Caco-2 (cell line): Measurements from ENCODE around the gene ADPGK. TPM values are rescaled to one million over a fixed set of nuclear protein-coding genes. Genes with fewer than 3 reads are reported as not detected.
A peak's percentile ranks its signal among the peaks of the same experiment; 100 is the strongest.

ENCODE experiments used
- BruUV-seq: library from RNA; stranded (reverse); fragments of 400-500 nt; replicated peaks from 2 replicates; lab custom pipeline; 2021; lab: Mats Ljungman, UMichigan
- CTCF ChIA-PET: fragments of 300-600 bp; sonication (Branson Sonifier 250); formaldehyde crosslinking; loops from one replicate; lab custom pipeline; 2022; ENCODE audit warnings: antibody characterized with exemption; lab: Charles Lee
- POLR2A ChIA-PET: fragments of 300-600 bp; sonication (Branson Sonifier 250); formaldehyde crosslinking; loops from one replicate; lab custom pipeline; 2022; ENCODE audit warnings: antibody characterized with exemption; lab: Charles Lee
- DNase-seq, 2 experiments: peaks; one replicate each; pipeline versions ENCODE4 v3.0.0 to v3.0.0-alpha.2; 2020 to 2022
- H3K27me3 ChIP-seq: replicated peaks from 2 replicates; pipeline ENCODE4 v1.6.0; 2011; ENCODE audit warnings: low read length; ENCODE audit not compliant: control insufficient read depth, insufficient read depth
- H3K36me3 ChIP-seq: 2 replicates; pipeline ENCODE4 v1.5.1; 2011; ENCODE audit warnings: low read length; ENCODE audit not compliant: control insufficient read depth, insufficient read depth
- H3K4me1 ChIP-seq: fragments of 250-450 bp; sonication (Bioruptor Pico); 2 replicates; pipeline ENCODE4 v1.5.1; 2020; ENCODE audit warnings: mild to moderate bottlenecking
- H3K4me3 ChIP-seq: 2 replicates; pipeline ENCODE4 v1.5.1; 2011; ENCODE audit warnings: low read depth, mild to moderate bottlenecking, control low read depth, low read length
- H3K9me3 ChIP-seq: fragments of 250-450 bp; sonication (Bioruptor Pico); 2 replicates; pipeline ENCODE4 v1.5.1; 2020; ENCODE audit warnings: mild to moderate bottlenecking, moderate library complexity
- H3K27ac Mint-ChIP-seq: one replicate; pipeline ENCODE4 v1.8.0; 2022; ENCODE audit warnings: mixed read lengths; ENCODE audit not compliant: unreplicated experiment
- H3K27me3 Mint-ChIP-seq: one replicate; pipeline ENCODE4 v1.8.0; 2022; ENCODE audit warnings: mixed read lengths; ENCODE audit not compliant: insufficient read depth, unreplicated experiment
- H3K36me3 Mint-ChIP-seq: one replicate; pipeline ENCODE4 v1.8.0; 2022; ENCODE audit warnings: mild to moderate bottlenecking, mixed read lengths; ENCODE audit not compliant: insufficient read depth, unreplicated experiment
- H3K4me1 Mint-ChIP-seq: one replicate; pipeline ENCODE4 v1.8.0; 2022; ENCODE audit warnings: low read depth, mixed read lengths; ENCODE audit not compliant: unreplicated experiment
- H3K4me3 Mint-ChIP-seq: one replicate; pipeline ENCODE4 v1.8.0; 2022; ENCODE audit warnings: mild to moderate bottlenecking, moderate library complexity, mixed read lengths; ENCODE audit not compliant: unreplicated experiment
- H3K9me3 Mint-ChIP-seq: one replicate; pipeline ENCODE4 v1.8.0; 2022; ENCODE audit warnings: mixed read lengths; ENCODE audit not compliant: unreplicated experiment
- intact Hi-C: fragments of 100-400 bp; cut with micrococcal nuclease; formaldehyde crosslinking; loops from one replicate; pipeline ENCODE4 v1.10.0; 2022; ENCODE audit not compliant: unreplicated experiment
- total RNA-seq: library from RNA; stranded (reverse); gene quantifications from 2 replicates; pipeline ENCODE4 v1.2.3, GENCODE V29; 2022
- TF ChIP-seq, protein P1 (sequence below), 2 experiments: fragments of 200-600 bp in 1 of 2; IDR thresholded peaks; 1 replicate in 1 of 2; 2 replicates in 1 of 2; pipeline versions ENCODE4 v1.5.1 to v1.8.0; 2011 to 2022; ENCODE audit warnings: antibody characterized with exemption in 1 of 2, control low read depth in 1 of 2, inconsistent platforms in 1 of 2, low read depth in 1 of 2, low read length in 1 of 2, mild to moderate bottlenecking in 1 of 2, moderate library complexity in 1 of 2; ENCODE audit not compliant: insufficient read depth in 1 of 2, severe bottlenecking in 1 of 2, unreplicated experiment in 1 of 2

ADPGK gene
- total RNA-seq, 1 experiment from 2014 or later = 55.6 TPM

DNA sequence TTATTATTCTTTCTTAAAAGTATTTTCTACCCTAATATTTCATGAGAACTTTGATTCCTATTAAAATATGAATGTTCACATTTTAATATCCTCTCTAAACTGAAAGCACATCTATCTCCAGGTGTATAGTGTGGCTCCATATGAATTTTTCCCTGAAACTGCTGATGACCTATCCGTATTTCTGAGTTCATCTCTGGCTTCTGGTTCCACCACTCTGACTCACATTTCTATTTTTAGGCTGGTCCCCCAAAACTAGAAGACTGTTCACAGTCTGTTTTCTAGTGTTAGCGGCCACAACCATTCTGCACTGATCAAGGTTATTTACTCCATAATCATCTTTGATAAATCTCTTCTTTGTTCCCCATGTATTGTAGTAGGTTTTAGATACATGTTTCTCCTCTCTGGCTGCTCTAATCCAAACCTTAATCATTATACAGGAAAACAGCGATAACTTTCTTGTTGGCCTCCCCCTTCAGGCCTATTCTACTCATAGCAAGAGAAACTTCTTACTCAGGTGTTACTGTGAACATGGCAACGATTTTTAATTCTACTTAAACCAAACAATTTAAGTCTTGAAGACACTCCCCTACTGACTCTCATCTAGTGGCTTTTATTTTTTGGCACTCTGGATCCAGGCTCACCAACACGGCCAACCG, 12.8 kb downstream of the ADPGK start:
- POLR2A ChIA-PET = no interaction called here

DNA sequence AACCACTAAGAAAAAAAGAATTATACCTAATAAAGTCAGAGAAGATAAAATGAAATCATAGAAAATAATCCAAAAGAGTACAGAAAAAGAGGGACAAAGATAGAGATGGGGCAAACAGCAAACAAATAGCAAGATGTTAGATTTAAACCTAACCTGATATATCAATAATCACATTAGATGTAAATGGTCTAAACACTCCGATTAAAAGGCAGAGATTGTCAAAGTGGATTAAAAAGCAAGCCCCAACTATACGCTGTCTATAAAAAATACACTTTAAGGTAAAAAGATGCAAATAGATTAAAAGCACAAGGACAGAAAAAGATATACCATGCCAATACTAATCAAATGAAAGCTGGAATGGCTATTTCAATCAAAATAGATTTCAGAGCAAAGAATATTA, 16.8 kb downstream of the ADPGK start:
- no TSS peak for BruUV-seq
- Mint-ChIP-seq H3K4me3 (no peak overlapping the region), H3K36me3 (peaks cover 66% of the 10 kb centered on the region), H3K9me3 (peaks cover 14% of the 10 kb centered on the region), H3K4me1 (no peaks in the 10 kb centered on the region), H3K27me3 (no peaks in the 10 kb centered on the region), H3K27ac (no peak overlapping the region)
- TF ChIP-seq, protein P1, sequence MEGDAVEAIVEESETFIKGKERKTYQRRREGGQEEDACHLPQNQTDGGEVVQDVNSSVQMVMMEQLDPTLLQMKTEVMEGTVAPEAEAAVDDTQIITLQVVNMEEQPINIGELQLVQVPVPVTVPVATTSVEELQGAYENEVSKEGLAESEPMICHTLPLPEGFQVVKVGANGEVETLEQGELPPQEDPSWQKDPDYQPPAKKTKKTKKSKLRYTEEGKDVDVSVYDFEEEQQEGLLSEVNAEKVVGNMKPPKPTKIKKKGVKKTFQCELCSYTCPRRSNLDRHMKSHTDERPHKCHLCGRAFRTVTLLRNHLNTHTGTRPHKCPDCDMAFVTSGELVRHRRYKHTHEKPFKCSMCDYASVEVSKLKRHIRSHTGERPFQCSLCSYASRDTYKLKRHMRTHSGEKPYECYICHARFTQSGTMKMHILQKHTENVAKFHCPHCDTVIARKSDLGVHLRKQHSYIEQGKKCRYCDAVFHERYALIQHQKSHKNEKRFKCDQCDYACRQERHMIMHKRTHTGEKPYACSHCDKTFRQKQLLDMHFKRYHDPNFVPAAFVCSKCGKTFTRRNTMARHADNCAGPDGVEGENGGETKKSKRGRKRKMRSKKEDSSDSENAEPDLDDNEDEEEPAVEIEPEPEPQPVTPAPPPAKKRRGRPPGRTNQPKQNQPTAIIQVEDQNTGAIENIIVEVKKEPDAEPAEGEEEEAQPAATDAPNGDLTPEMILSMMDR (IDR thresholded peaks at IDR 0.05; ENCODE audit: insufficient read depth in 1 of 2, low read depth in 1 of 2, low read length in 1 of 2, severe bottlenecking in 1 of 2, unreplicated experiment in 1 of 2) = no peak
- no peak overlapping the region for H3K4me3 ChIP-seq
- ChIA-PET POLR2A (interaction anchor here (0.6 kb wide), 1 partner anchor 537 kb away, joined by 5 read pairs; no protein-coding TSS in a partner anchor), CTCF (no interaction called here)
- DNase-seq = no peak
- H3K36me3 ChIP-seq = peaks cover 3% of the 10 kb centered on the region
- no peaks in the 10 kb centered on the region for H3K27me3 ChIP-seq
- no peaks in the 10 kb centered on the region for H3K4me1 ChIP-seq
- peaks cover 4% of the 10 kb centered on the region; the same call in 1 of the 2 replicates for H3K9me3 ChIP-seq
- intact Hi-C loops = no loop called here

More for the DNA sequence above, 12.8 kb downstream of the ADPGK start:
- peaks cover 66% of the 10 kb centered on the region for H3K36me3 Mint-ChIP-seq
- no peaks in the 10 kb centered on the region for H3K27me3 Mint-ChIP-seq
- intact Hi-C loops = no loop called here
- CTCF ChIA-PET = no interaction called here
- TF ChIP-seq, protein P1 (IDR thresholded peaks at IDR 0.05; ENCODE audit: insufficient read depth in 1 of 2, low read depth in 1 of 2, low read length in 1 of 2, severe bottlenecking in 1 of 2, unreplicated experiment in 1 of 2) = peak in 1 of 2 experiments; percentile 30
- TSS peak; percentile 2 for BruUV-seq
- DNase-seq = no peak
- Histone ChIP-seq H3K27me3 (no peaks in the 10 kb centered on the region), H3K4me3 (no peak overlapping the region), H3K36me3 (peaks cover 3% of the 10 kb centered on the region), H3K4me1 (no peaks in the 10 kb centered on the region), H3K9me3 (peaks cover 4% of the 10 kb centered on the region; the same call in 1 of the 2 replicates)
- H3K27ac Mint-ChIP-seq = no peak overlapping the region
- peaks cover 14% of the 10 kb centered on the region for H3K9me3 Mint-ChIP-seq
- H3K4me1 Mint-ChIP-seq = no peaks in the 10 kb centered on the region
- H3K4me3 Mint-ChIP-seq = no peak overlapping the region

DNA sequence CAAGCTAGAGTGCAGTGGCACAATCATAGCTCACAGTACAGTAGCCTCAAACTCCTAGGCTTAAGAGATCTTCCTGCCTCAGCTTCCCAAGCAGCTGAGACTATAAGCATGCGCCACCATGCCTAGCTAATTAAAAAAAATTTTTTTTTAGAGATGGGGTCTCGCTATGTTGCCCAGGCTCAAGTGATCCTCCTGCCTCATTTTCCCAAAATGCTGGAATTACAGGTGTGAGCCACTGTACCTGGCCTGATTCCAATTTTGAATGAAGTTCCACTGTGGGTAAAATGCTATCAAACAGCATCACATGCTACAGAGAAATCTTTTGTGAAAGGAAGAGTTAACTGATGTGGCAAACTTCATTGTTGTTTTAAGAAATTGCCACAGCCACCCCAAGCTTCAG, 17.5 kb downstream of the ADPGK start:
- Mint-ChIP-seq H3K4me3 (no peak overlapping the region), H3K36me3 (peaks cover 67% of the 10 kb centered on the region), H3K27me3 (no peaks in the 10 kb centered on the region), H3K4me1 (no peaks in the 10 kb centered on the region), H3K27ac (no peak overlapping the region), H3K9me3 (peaks cover 14% of the 10 kb centered on the region)
- Histone ChIP-seq H3K4me3 (no peak overlapping the region), H3K4me1 (no peaks in the 10 kb centered on the region), H3K27me3 (no peaks in the 10 kb centered on the region), H3K36me3 (peaks cover 3% of the 10 kb centered on the region), H3K9me3 (peaks cover 4% of the 10 kb centered on the region; the same call in 1 of the 2 replicates)
- no peak for DNase-seq
- intact Hi-C loops = no loop called here
- BruUV-seq = no TSS peak
- ChIA-PET POLR2A (no interaction called here), CTCF (no interaction called here)
- TF ChIP-seq, protein P1 (IDR thresholded peaks at IDR 0.05; ENCODE audit: insufficient read depth in 1 of 2, low read depth in 1 of 2, low read length in 1 of 2, severe bottlenecking in 1 of 2, unreplicated experiment in 1 of 2) = no peak
